GM12892 (cell line): Measurements from ENCODE around the gene DAB2IP.

Experiments used
- POLR2A ChIP-seq: IDR thresholded peaks from 2 replicates; pipeline ENCODE4 v1.6.1; 2011; ENCODE audit warnings: low read depth, low read length, control low read depth
- POLR2AphosphoS5 ChIP-seq: IDR thresholded peaks from 2 replicates; pipeline ENCODE4 v1.6.1; 2011; ENCODE audit warnings: low read depth, low read length, control low read depth
- TAF1 ChIP-seq: IDR thresholded peaks from 2 replicates; pipeline ENCODE4 v1.6.1; 2011; ENCODE audit warnings: low read depth, mild to moderate bottlenecking, control low read depth, low read length, borderline replicate concordance

DNA sequence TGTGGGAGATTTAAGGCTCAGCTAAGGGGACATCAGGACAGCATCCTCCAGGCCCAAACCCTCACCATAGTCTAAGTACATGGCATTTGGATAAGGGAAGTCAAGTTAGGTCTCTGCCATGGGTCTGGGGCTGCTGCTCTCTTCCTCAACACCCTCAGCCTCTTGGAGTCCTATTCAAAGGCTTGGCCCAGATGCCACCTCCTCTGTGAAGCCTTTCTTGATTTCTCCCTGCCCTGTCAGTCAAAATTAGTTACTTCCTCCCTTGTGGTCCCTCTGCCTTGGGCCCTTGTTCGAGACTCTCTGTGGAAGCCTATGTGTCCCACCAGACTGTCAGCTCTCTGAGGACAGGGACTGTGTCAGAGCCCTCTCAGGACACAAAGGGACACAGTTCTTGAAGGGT, 17.7 kb upstream of the DAB2IP start:
- TF ChIP-seq TAF1 (no peak), POLR2A (no peak), POLR2AphosphoS5 (no peak)
